ENCODE data around the gene TPO.

Gene TPO

DNA sequence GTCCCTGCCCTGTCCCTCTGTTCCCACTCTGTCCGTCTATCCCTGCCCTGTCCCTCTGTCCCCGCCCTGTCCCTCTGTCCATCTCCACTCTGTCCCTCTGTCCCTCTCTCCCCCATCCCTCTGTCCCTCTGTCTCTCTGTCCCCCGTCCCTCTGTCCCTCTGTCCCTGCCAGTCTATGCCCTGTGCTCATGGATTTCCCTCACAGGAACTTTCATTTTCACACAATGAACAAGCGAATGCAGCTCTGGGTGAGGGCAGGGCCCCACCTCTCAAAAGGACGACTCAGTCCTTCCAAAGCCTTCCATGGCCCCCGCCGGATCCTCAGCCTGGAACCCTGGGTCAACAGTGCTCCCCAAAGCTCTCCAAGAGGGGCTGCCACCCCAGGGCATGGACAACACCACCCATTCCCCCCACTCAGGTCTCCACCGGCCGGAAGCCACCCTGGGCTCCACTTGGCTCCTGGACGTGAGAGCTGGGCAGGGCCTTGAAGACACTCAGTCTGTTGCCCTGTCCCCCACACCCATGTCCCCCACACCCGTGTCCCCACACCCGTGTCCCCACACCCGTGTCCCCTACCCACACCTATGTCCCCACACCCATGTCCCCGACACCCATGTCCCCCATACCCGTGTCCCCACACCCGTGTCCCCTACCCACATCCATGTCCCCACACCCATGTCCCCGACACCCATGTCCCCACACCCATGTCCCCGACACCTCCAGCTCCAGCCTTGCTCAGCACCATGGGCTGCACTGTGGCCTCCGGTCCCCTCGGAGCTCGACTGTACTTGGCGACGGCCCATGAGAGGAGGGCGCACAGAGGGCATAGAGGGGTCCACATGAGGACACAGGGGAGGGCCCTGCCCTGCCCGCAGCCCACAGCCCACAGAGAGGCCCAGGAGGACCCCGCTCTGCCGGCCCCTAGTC, 175.1 kb downstream of the TPO start:
- no peak for DNase-seq

DNA sequence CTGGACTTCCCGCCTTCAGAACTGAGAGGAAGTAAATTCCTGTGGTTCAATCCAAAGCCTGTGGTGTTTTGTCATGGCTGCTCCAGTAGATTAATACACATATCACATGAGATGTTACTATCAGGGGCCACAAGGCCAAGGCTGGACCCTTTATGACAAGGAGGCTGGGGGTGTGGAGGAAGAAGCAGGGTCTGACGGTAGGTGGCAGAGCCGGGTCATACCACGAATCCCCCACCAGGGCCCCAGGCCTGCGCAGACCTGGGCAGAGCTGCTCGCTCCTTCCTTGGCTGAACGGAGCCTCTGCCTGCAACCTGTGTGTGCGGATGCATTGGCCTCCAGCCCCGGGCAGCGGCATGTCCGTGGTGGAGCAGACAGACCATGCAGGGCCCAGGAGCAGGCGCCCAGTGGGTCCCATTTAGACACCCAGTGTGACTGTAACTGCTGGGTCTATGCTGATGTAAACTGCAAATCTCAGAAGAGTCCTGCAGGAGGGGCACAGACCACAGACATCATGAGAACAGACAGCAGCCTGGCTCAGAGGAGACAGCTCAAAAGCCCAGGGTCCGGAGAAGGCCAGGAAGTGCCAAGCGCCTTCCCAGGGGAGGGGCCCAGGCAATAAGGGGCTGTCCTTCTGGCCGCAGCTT, 175.8 kb downstream of the TPO start:
- DNase-seq: no peak

DNA sequence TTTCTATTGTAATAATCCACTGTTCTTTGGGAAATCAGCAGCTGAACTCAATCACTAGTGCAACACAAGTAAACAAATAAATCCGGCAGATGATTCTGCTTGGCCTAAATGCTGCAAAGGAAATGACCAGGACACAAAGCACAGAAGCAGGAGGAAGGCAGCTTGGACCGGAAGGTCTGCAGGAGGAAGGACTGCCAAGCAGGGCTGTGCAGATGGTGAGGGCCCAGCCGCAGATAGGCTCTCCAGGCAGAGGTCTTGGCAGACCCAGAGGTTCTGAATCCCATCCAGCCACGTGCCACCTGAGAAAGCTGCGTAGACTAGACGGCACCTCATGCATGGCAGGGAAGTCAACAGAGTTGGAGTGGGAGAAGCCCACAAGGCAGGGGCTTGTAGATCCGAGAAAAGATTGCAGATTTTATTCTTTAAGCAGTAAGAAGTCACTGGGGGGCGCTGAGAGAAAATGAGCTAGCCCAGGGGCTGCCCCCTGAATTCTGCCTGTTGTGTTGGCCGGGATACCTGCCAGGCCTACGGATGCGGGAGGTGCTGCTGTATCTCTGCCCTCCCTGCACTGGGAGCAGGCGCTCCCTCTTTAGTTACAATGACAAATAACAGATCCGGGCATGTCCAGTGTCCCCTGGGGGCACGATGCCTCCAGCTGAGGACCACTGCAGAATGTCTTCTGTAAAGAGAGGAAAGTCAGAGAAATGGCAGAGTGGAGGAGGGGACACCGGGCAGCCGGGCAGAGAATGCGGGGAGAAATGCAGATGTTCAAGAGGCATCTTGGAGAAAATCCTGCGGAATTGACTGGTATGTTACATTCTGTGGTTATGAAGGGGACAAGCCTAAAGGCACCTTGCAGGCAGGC, 177.6 kb downstream of the TPO start:
- no peak for DNase-seq

DNA sequence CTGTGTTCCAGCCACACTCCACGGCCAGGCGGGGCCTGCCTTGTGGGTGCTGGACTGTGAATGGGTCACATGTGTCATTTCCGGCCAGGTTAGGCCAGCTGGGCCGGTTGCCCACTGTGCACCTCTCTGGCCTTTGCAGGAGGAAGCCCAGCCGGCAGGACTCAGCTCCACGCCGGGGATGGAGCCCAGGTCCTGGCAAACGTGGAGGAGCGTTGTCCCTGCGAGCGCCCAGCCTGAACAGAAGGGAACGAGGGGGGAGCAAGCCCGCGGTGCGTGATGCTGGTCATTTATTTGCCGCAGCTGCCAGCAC, 178.2 kb downstream of the TPO start:
- DNase-seq: no peak

Data from MV-4-11 (cell line).